Vagina (tissue), 2 donors: ENCODE results near the gene ANKRD11.

ENCODE experiments used
- POLR2A ChIP-seq, 2 donors: fragments of 450-650 bp; IDR thresholded peaks; one replicate each; pipeline ENCODE4 v1.6.1; 2017; ENCODE audit warnings: antibody characterized with exemption in 2 of 2, mild to moderate bottlenecking in 2 of 2, moderate library complexity in 2 of 2
- POLR2AphosphoS5 ChIP-seq, 2 donors: sonication (generic); formaldehyde crosslinking; IDR thresholded peaks; one replicate each; pipeline ENCODE4 v1.9.0; 2017; ENCODE audit warnings: antibody characterized with exemption in 2 of 2, mild to moderate bottlenecking in 2 of 2, low read depth in 1 of 2; ENCODE audit not compliant: insufficient read depth in 1 of 2

- TF ChIP-seq POLR2AphosphoS5 (IDR thresholded peaks at IDR 0.05; ENCODE audit: insufficient read depth in 1 of 2, low read depth in 1 of 2) (no peak), POLR2A (IDR thresholded peaks at IDR 0.05) (no peak)
Measured at GRCh38 chr16:89350701-89351380, 139.5 kb downstream of the ANKRD11 start.
